GM10248 (cell line): ENCODE data around the gene GCN1.

Experiments used
- CTCF ChIA-PET: fragments of 300-600 bp; sonication (Branson Sonifier 250); formaldehyde crosslinking; extraction: SDS; loops from one replicate; lab custom pipeline; 2021; ENCODE audit warnings: antibody characterized with exemption; lab: Yijun Ruan, JAX
- POLR2A ChIA-PET: fragments of 350-650 bp; sonication (Branson Sonifier 250); formaldehyde crosslinking; extraction: SDS; loops from one replicate; lab custom pipeline; 2020; ENCODE audit warnings: antibody characterized with exemption; lab: Yijun Ruan, JAX
- DNase-seq: peaks from one replicate; pipeline ENCODE4 v3.0.0; 2012; ENCODE audit errors: extremely low spot score
- TF ChIP-seq, protein P1 (sequence below): IDR thresholded peaks from 2 replicates; pipeline ENCODE4 v1.5.1; 2012; ENCODE audit warnings: mild to moderate bottlenecking, low read depth; ENCODE audit errors: extremely low read depth, missing control alignments, control extremely low read depth

Gene GCN1

GRCh38 chr12:120225852-120226640 is 31.5 kb upstream of the GCN1 start:
- peak; percentile 81 for DNase-seq
- TF ChIP-seq, protein P1, sequence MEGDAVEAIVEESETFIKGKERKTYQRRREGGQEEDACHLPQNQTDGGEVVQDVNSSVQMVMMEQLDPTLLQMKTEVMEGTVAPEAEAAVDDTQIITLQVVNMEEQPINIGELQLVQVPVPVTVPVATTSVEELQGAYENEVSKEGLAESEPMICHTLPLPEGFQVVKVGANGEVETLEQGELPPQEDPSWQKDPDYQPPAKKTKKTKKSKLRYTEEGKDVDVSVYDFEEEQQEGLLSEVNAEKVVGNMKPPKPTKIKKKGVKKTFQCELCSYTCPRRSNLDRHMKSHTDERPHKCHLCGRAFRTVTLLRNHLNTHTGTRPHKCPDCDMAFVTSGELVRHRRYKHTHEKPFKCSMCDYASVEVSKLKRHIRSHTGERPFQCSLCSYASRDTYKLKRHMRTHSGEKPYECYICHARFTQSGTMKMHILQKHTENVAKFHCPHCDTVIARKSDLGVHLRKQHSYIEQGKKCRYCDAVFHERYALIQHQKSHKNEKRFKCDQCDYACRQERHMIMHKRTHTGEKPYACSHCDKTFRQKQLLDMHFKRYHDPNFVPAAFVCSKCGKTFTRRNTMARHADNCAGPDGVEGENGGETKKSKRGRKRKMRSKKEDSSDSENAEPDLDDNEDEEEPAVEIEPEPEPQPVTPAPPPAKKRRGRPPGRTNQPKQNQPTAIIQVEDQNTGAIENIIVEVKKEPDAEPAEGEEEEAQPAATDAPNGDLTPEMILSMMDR = no peak
- POLR2A ChIA-PET = interaction anchor here (0.5 to 5.4 kb wide), 4 partner anchors 25 to 65 kb away, joined by 4 to 52 read pairs (median 9); partner anchors contain the start of genes RNU4-1, RNU4-2 and RPLP0
- CTCF ChIA-PET = interaction anchor here (1.0 to 14.0 kb wide), 8 partner anchors 9 to 204 kb away, joined by 3 to 375 read pairs (median 10); partner anchors contain the start of genes PXN and RPLP0

- DNase-seq = no peak
- POLR2A ChIA-PET = interaction anchor here (1.7 to 5.4 kb wide), 2 partner anchors 24 to 66 kb away, joined by 13 to 52 read pairs; partner anchors contain the start of genes RNU4-1, RNU4-2 and RPLP0
- TF ChIP-seq, protein P1 = no peak
- CTCF ChIA-PET = interaction anchor here (1.0 to 14.0 kb wide), 4 partner anchors 18 to 65 kb away, joined by 3 to 375 read pairs (median 144); partner anchors contain the start of genes PXN and RPLP0
Observed at GRCh38 chr12:120225200-120225558, 30.7 kb upstream of the GCN1 start.

DNA sequence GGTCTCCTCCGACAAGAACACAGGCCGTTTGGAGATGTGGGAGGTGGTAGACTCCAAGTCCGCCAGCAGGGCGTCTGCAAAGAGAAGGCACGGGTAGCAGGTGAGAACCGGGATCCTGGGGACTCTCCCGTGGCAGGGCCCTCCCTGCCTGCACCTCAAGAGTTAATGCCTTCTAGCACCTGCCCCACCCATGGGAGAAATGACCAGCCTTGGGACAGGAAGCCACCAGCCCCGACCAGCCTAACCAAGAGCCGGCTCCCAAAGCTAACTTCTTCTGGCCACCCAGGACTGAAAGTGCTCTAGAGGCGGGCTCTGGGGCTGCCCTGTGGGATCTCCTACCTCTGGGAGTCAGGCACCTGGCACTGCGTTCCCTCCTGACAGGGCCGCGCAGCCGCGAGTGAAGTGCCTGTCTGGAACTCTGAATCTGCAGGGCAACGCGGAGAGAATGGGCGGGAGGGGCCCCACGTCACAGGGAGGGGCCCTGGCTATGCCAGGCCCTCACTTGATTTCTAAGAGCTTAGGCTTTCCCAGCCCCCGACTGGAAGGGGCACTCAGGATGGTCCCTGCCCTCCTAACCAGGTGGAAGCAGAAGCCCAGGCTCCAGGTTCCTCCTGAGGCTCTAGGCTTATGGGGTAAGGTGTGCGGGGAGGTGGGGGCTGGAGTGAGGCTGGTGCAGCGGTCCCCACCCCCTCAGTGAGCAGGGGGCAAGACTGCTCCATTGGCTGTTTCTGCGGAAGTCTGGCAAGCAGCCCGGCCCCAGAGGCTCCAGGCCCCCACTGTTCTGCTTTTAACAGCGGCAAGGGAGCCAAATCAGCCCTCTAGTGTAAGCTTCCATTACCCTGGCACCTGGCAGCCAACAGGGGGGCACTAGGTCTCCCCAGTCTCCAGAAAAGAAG is 30.0 kb upstream of the GCN1 start:
- peak; percentile 57 for DNase-seq
- POLR2A ChIA-PET = interaction anchor here (1.7 to 5.4 kb wide), 2 partner anchors 23 to 67 kb away, joined by 13 to 52 read pairs; partner anchors contain the start of genes RNU4-1, RNU4-2 and RPLP0
- TF ChIP-seq, protein P1 = no peak
- CTCF ChIA-PET = interaction anchor here (1.0 to 14.0 kb wide), 3 partner anchors 18 to 66 kb away, joined by 3 to 375 read pairs (median 271); partner anchors contain the start of gene PXN

DNA sequence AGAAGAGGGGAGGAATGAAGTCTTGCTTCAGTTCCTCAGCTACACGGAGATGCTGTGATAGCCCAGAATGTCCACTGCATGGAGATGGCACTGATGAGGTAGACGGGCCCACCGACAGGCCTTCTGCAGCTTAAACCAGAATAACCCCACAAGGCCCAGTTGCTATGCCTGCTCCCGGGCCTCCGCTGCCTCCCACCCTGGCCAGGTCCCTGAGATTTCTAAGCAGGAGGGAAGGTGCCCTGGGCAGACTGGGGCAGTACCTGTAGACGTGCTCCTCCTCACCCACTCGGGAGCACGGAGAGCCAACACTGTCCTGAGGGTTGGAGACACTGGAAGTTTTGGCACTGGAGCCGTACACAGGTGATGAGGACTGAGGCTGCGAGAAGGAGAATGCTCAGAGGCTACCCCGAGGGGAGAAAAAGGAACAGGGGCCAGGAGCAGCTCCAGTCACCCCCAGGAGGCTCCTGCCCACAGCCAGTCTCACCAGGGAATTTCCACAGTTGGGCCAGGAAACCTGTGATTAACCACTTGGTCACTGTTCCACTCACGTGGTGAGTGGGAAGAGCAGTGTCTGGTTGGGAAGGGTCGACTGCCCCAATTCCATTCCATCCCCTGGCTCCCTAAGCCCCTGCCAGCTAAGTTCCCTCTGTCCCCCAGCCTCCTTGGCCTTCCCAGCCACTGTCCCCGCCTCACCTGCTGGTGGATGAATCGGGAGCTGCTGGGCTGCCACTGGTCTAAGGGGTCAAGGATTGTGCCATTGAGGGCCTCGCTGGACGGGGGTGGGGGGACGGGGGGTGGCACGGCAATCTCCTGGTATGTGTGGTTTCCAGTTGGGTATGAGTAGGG is 29.2 kb upstream of the GCN1 start:
- ChIA-PET POLR2A (interaction anchor here (2.1 to 5.4 kb wide), 2 partner anchors 16 to 68 kb away, joined by 4 to 52 read pairs; partner anchors contain the start of genes RNU4-1 and RNU4-2), CTCF (interaction anchor here (10.5 to 14.0 kb wide), 2 partner anchors 19 to 42 kb away, joined by 271 to 375 read pairs; partner anchors contain the start of gene PXN)
- DNase-seq = no peak

GRCh38 chr12:120222288-120222832 is 27.8 kb upstream of the GCN1 start:
- no peak for DNase-seq
- ChIA-PET CTCF (interaction anchor here (1.0 to 14.0 kb wide), 6 partner anchors 10 to 44 kb away, joined by 3 to 271 read pairs (median 4); partner anchors contain the start of gene PXN), POLR2A (interaction anchor here (2.1 kb wide), 1 partner anchor 17 kb away, joined by 4 read pairs; no protein-coding TSS in a partner anchor)
- TF ChIP-seq, protein P1 = no peak

More for the DNA sequence above, 29.2 kb upstream of the GCN1 start:
- TF ChIP-seq, protein P1 = no peak
